Erythroblast (primary cell): ENCODE data around the gene ELFN2.

ENCODE experiments used
- GATA1 ChIP-seq: IDR thresholded peaks from 2 replicates; pipeline ENCODE4 v1.6.1; 2011; ENCODE audit warnings: low read depth, mild to moderate bottlenecking, control low read depth, low read length, moderate library complexity
- POLR2A ChIP-seq: IDR thresholded peaks from 2 replicates; pipeline ENCODE4 v1.6.1; 2011; ENCODE audit warnings: mild to moderate bottlenecking, low read length

DNA sequence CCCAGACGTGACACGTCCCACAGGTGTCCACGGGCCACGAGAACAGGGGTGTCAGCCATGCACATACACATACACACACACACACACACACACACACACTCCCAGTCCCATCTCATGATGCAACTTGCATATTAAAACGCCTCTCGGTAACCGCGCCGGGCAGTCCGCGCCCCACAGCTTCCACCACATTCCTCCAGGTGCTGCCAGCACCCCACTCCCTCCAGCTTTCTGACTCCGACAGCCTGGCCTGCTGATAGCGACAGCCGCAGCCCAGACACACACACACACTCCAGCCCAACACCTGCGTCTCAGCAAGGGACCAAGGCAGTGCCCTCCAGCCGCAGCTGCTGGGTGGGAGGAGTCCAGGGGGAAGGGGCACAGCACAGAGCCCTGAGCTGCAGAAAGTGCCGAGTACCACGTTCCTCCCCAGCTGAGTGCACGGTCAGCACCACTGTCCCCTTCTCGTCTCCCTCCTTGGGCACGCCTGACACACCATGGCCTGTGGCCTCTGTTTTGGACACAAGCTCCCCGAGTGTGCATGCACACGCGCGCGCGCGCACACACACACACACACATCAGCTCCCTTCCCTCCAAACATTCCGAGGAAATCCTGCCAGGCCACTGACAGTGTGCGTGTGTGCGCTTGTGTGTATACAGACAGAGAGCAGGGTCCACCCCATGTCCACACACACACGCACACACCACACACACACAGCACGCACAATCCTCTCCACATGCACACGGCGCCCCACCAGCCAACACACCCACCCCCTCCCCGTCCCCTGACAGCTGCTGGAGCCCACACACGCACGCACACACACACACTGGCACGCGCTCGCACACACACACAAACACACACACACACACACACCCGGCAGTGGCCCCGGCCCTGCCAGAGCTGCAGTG is 1.2 kb downstream of the ELFN2 start:
- TF ChIP-seq POLR2A (no peak), GATA1 (no peak)
